B cell (primary cell): Measurements from ENCODE around the gene CACNA2D4.

Source experiments
- CTCF ChIP-seq: fragments of 200-600 bp; IDR thresholded peaks from one replicate; pipeline ENCODE4 v1.8.0; 2022; ENCODE audit warnings: antibody characterized with exemption, mild to moderate bottlenecking
- EZH2 ChIP-seq: IDR thresholded peaks from 2 replicates; pipeline ENCODE4 v1.6.1; 2012; ENCODE audit warnings: borderline replicate concordance, low read depth, mild to moderate bottlenecking, moderate library complexity, low read length; ENCODE audit not compliant: insufficient read depth, poor library complexity, severe bottlenecking

GRCh38 chr12:1795221-1795784 is 123.1 kb downstream of the CACNA2D4 start:
- TF ChIP-seq CTCF (no peak), EZH2 (no peak)
